Measurements from ENCODE around the gene ZNF438. TPM values are rescaled to one million over a fixed set of nuclear protein-coding genes. Genes with fewer than 3 reads are reported as not detected.

ZNF438 gene
- total RNA-seq, 2 donors from 2014 or later, result 1.5 to 10.1 TPM

DNA sequence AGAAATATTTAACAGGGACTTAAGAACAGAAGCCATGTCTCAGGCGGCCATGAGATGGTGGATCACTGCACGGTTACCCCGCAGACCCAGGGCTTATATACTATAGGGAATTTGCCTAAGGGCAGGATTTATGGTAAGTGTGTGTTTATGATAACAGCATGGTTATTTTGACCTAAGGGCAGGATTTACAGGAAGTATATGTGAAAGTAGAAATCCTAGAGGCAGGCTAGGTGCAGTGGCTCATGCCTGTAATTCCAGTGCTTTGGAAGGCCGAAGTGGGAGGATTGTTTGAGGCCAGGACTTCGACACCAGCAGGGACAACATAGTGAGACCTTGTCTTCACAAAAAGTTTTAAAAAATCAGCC lies 43.0 kb upstream of the ZNF438 start:
- TF ChIP-seq, protein P1, sequence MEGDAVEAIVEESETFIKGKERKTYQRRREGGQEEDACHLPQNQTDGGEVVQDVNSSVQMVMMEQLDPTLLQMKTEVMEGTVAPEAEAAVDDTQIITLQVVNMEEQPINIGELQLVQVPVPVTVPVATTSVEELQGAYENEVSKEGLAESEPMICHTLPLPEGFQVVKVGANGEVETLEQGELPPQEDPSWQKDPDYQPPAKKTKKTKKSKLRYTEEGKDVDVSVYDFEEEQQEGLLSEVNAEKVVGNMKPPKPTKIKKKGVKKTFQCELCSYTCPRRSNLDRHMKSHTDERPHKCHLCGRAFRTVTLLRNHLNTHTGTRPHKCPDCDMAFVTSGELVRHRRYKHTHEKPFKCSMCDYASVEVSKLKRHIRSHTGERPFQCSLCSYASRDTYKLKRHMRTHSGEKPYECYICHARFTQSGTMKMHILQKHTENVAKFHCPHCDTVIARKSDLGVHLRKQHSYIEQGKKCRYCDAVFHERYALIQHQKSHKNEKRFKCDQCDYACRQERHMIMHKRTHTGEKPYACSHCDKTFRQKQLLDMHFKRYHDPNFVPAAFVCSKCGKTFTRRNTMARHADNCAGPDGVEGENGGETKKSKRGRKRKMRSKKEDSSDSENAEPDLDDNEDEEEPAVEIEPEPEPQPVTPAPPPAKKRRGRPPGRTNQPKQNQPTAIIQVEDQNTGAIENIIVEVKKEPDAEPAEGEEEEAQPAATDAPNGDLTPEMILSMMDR (IDR thresholded peaks at IDR 0.05), result no peak
- TF ChIP-seq POLR2AphosphoS5 (IDR thresholded peaks at IDR 0.05), result no peak
- TF ChIP-seq POLR2A (IDR thresholded peaks at IDR 0.05), result no peak
- Histone ChIP-seq H3K27me3 (replicated peaks; ENCODE audit: insufficient read depth) (no peaks in the 10 kb centered on the region), H3K36me3 (no peaks in the 10 kb centered on the region), H3K9me3 (no peaks in the 10 kb centered on the region), H3K4me1 (replicated peaks) (no peaks in the 10 kb centered on the region), H3K27ac (no peak overlapping the region), H3K4me3 (no peak overlapping the region)
- intact Hi-C loops (cut with DNase I), result no loop called here
- 94% methylated on average over 5 of the region's 5 CpGs for WGBS
- no peak for DNase-seq (ENCODE audit: low spot score)

DNA sequence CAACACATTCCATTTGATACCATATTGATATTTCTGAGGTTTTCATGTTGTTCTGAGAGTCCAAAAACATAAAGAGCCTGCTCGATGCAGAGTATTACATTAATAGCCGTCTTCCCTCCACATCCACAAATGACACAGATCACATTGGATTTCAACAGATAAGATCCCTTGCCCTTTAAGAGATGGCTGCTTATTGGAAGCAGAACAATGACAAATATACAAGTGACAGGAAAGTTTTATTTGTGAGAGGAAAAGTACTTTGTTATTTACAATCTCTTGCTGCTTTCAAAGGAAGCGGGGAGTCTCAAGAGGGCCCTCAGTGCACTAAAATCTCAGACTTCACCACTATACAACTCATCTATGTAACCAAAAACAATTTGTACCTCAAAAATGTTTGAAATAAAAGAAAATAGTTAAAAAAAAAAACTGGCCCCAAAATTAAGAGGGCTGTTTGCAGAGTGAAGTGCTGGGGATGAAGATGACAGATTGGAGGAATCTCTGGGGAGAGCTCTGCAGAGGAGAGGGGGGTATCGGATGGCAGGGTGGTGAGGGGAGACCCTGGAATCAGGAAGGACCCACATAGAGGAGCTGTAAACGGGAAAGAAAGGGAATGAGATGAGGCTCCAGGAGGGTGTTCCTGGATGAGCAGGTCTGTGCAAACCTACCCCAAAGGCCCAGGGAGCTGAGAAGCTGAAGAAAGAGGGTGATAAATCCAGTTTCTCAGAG lies 42.5 kb upstream of the ZNF438 start:
- TF ChIP-seq POLR2AphosphoS5 (IDR thresholded peaks at IDR 0.05), result peak; percentile 23
- TF ChIP-seq, protein P1 (IDR thresholded peaks at IDR 0.05), result no peak
- TF ChIP-seq POLR2A (IDR thresholded peaks at IDR 0.05), result no peak
- Histone ChIP-seq H3K9me3 (no peaks in the 10 kb centered on the region), H3K27ac (no peak overlapping the region), H3K4me1 (replicated peaks) (no peaks in the 10 kb centered on the region), H3K4me3 (no peak overlapping the region), H3K36me3 (no peaks in the 10 kb centered on the region), H3K27me3 (replicated peaks; ENCODE audit: insufficient read depth) (no peaks in the 10 kb centered on the region)
- 60% methylated on average over 5 of the region's 5 CpGs for WGBS
- no peak for DNase-seq (ENCODE audit: low spot score)
- intact Hi-C loops (cut with DNase I), result no loop called here

DNA sequence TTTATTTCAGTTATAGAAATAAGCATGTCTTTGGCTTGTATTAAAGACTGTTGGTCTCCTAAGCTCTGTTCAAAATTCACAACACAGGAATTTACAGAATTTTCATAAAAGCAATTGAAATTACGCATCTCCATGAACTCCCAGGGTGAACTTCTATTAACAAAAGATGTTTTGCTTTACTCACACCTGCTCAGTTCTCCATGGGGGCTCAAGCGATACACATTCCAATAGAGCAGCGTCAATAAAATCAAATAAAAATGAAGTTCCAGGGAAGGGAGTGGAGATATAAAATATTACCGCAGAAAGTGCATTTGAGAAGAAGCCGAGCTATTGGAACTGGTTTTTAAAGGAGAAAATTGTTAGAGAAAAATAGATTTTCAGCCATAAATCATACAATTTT lies 41.5 kb upstream of the ZNF438 start:
- no peak overlapping the region for H3K4me3 ChIP-seq
- H3K36me3 ChIP-seq, result no peaks in the 10 kb centered on the region
- no peaks in the 10 kb centered on the region for H3K4me1 ChIP-seq (replicated peaks)
- H3K27ac ChIP-seq, result no peak overlapping the region
- WGBS, result 94% methylated on average over 5 of the region's 5 CpGs
- H3K9me3 ChIP-seq, result no peaks in the 10 kb centered on the region
- intact Hi-C loops (cut with DNase I), result no loop called here
- TF ChIP-seq POLR2AphosphoS5 (IDR thresholded peaks at IDR 0.05) (no peak), POLR2A (IDR thresholded peaks at IDR 0.05) (no peak)
- TF ChIP-seq, protein P1 (IDR thresholded peaks at IDR 0.05), result no peak
- H3K27me3 ChIP-seq (replicated peaks; ENCODE audit: insufficient read depth), result no peaks in the 10 kb centered on the region
- DNase-seq (ENCODE audit: low spot score), result no peak

DNA sequence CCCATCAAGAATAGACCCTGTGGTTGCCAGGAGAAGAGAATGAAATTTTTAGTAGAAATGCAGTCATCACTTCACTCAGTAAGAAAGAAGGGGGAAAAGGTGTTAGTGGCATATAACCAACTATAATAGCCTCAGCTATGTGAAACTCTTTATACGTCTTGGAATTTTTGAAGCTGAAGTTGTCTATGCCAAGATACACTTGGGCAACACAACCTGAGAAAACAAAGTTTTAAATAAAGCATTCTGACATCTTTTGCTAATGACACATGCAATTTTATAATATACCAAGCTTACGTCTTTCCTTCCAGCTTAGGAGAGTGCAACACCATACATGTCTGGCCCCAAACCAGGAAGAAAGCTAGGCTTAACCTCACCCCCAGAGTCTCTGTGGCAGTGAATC lies 40.8 kb upstream of the ZNF438 start:
- intact Hi-C loops (cut with DNase I), result no loop called here
- WGBS, result 54% methylated on average over 2 of the region's 2 CpGs

DNA sequence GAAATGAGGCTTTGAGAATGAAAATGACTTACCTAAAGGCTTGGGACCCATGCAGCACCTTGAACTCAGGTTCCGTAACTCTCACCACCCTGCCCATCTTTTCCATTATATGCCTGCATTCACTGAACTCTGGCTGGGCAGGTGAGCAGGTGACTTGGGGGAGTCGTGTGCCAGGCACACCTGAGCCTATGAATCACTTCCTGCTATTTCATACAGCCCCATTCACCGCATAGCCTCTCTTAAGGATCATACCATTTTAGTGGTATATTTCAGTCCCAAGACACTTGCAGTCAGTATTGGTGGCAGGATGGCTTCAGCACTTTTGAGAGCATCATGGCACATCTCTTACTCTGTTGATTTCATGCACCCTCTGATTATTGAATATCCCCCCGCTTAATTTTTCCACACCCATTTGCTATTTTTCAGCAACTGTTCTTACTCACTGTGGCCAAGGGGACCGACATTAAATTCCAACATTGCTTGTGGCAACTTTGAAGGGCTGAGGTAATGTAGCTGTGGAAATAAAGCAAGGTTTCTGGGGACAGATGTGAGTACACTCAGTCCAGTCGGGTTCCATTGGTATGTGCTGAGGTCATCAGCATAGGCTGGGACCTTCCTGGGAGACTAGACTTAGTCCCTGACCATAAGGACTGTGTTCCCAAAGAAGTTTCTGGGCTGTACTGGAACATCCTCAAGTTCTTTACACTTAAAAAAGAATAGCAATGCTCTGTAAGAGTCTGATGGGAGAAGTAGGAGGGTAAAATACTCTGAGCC lies 39.8 kb upstream of the ZNF438 start:
- no peak for DNase-seq (ENCODE audit: low spot score)
- TF ChIP-seq POLR2AphosphoS5 (IDR thresholded peaks at IDR 0.05), result no peak
- TF ChIP-seq, protein P1 (IDR thresholded peaks at IDR 0.05), result no peak
- no peak for TF ChIP-seq POLR2A (IDR thresholded peaks at IDR 0.05)
- intact Hi-C loops (cut with DNase I), result no loop called here
- H3K9me3 ChIP-seq, result no peaks in the 10 kb centered on the region
- no peaks in the 10 kb centered on the region for H3K27me3 ChIP-seq (replicated peaks; ENCODE audit: insufficient read depth)
- H3K27ac ChIP-seq, result no peak overlapping the region
- WGBS, result 76% methylated on average over 6 of the region's 6 CpGs
- H3K4me1 ChIP-seq (replicated peaks), result no peaks in the 10 kb centered on the region
- H3K36me3 ChIP-seq, result no peaks in the 10 kb centered on the region
- H3K4me3 ChIP-seq, result no peak overlapping the region

More for the DNA sequence above, 40.8 kb upstream of the ZNF438 start:
- H3K4me3 ChIP-seq, result no peak overlapping the region
- no peaks in the 10 kb centered on the region for H3K4me1 ChIP-seq (replicated peaks)
- H3K36me3 ChIP-seq, result no peaks in the 10 kb centered on the region
- no peak overlapping the region for H3K27ac ChIP-seq
- DNase-seq (ENCODE audit: low spot score), result no peak
- TF ChIP-seq POLR2AphosphoS5 (IDR thresholded peaks at IDR 0.05) (no peak), POLR2A (IDR thresholded peaks at IDR 0.05) (no peak)
- H3K9me3 ChIP-seq, result no peaks in the 10 kb centered on the region
- no peaks in the 10 kb centered on the region for H3K27me3 ChIP-seq (replicated peaks; ENCODE audit: insufficient read depth)

Data from prostate gland (tissue), 2 donors.